ENCODE data around the gene ARMH3. TPM values are rescaled to one million over a fixed set of nuclear protein-coding genes. Genes with fewer than 3 reads are reported as not detected.

Gene ARMH3
- total and polyA plus RNA-seq, 8 donors: 7.5 to 15.8 (median 10.7) TPM

Other genes starting within 250 kb of the ARMH3 start
- gene OGA, start 237.7 kb downstream of the ARMH3 start, total RNA-seq: 10 to 100 TPM; 29.3 to 57.3 (median 32.2) TPM
- gene OGA, start 237.7 kb downstream of the ARMH3 start, polyA plus RNA-seq: 10 to 100 TPM; 29.8 to 47.2 TPM
- 1 to 10 TPM in 4 of 6 donors, under 1 TPM in 2; 0.67 to 2.2 (median 1.2) TPM for gene KCNIP2, start 212.4 kb downstream of the ARMH3 start, total RNA-seq
- gene KCNIP2, start 212.4 kb downstream of the ARMH3 start, polyA plus RNA-seq: 1 to 10 TPM; 1.8 to 3.0 TPM
- gene HPS6, start 9.2 kb upstream of the ARMH3 start, total RNA-seq: 10 to 100 TPM in 2 of 6 donors, 1 to 10 TPM in 4; 6.2 to 11.6 (median 8.6) TPM
- gene HPS6, start 9.2 kb upstream of the ARMH3 start, polyA plus RNA-seq: 1 to 10 TPM; 5.2 to 6.8 TPM
- 10 to 100 TPM; 12.5 to 32.1 (median 16.5) TPM for gene LDB1, start 64.2 kb upstream of the ARMH3 start, total RNA-seq
- gene LDB1, start 64.2 kb upstream of the ARMH3 start, polyA plus RNA-seq: 10 to 100 TPM; 20.1 to 26.2 TPM
- gene PPRC1, start 76.9 kb upstream of the ARMH3 start, total RNA-seq: 10 to 100 TPM; 11.7 to 20.4 (median 16.9) TPM
- 10 to 100 TPM; 26.4 to 31.2 TPM for gene PPRC1, start 76.9 kb upstream of the ARMH3 start, polyA plus RNA-seq
- 10 to 100 TPM; 14.8 to 33.7 (median 27.6) TPM for gene NOLC1, start 96.2 kb upstream of the ARMH3 start, total RNA-seq
- 10 to 100 TPM; 15.1 to 23.8 TPM for gene NOLC1, start 96.2 kb upstream of the ARMH3 start, polyA plus RNA-seq
- gene ELOVL3, start 170.1 kb upstream of the ARMH3 start, total RNA-seq: not detected
- under 1 TPM in 1 of 2 donors, not detected in 1; 0.16 TPM for gene ELOVL3, start 170.1 kb upstream of the ARMH3 start, polyA plus RNA-seq
- gene PITX3, start 185.3 kb upstream of the ARMH3 start, total RNA-seq: not detected
- gene PITX3, start 185.3 kb upstream of the ARMH3 start, polyA plus RNA-seq: not detected
- gene GBF1, start 189.4 kb upstream of the ARMH3 start, total RNA-seq: 10 to 100 TPM; 14.9 to 27.6 (median 18.5) TPM
- 10 to 100 TPM; 17.7 to 18.8 TPM for gene GBF1, start 189.4 kb upstream of the ARMH3 start, polyA plus RNA-seq